Activated T-helper 2 cell treated with anti-CD3 and anti-CD28 coated beads, Interferon-gamma antibody, Interleukin-2, Interleukin-4, amounts not matched to agents 10 μg/mL and 5 μg/mL and 100 μg/mL, durations not matched to agents 14 hours and 24 hours and 36 hours (primary cell): ENCODE measurements around the gene ITGA2B. TPM values are rescaled to one million over a fixed set of nuclear protein-coding genes. Genes with fewer than 3 reads are reported as not detected.

Experiments
- DNase-seq: peaks from one replicate; pipeline ENCODE4 v3.0.0; 2021; ENCODE audit warnings: low spot score
- H3K27ac Mint-ChIP-seq: one replicate; pipeline ENCODE4 v1.8.0; 2021; ENCODE audit warnings: mixed read lengths
- H3K27me3 Mint-ChIP-seq: one replicate; pipeline ENCODE4 v1.8.0; 2021; ENCODE audit warnings: low read depth, mixed read lengths
- H3K36me3 Mint-ChIP-seq: one replicate; pipeline ENCODE4 v1.8.0; 2021; ENCODE audit warnings: low read depth, mixed read lengths
- H3K4me1 Mint-ChIP-seq: one replicate; pipeline ENCODE4 v1.8.0; 2021; ENCODE audit warnings: low read depth, mixed read lengths
- H3K4me3 Mint-ChIP-seq: one replicate; pipeline ENCODE4 v1.8.0; 2021; ENCODE audit warnings: low read depth, mild to moderate bottlenecking, moderate library complexity, mixed read lengths
- H3K9me3 Mint-ChIP-seq: one replicate; pipeline ENCODE4 v1.8.0; 2021; ENCODE audit warnings: mixed read lengths
- intact Hi-C: fragments of 100-400 bp; cut with micrococcal nuclease; formaldehyde crosslinking; loops from one replicate; pipeline ENCODE4 v1.15.1; 2023
- total RNA-seq: library from RNA; stranded (reverse); gene quantifications from 2 replicates; pipeline ENCODE4 v1.2.3, GENCODE V29; 2022

ITGA2B gene
- total RNA-seq, 1 donor from 2014 or later = 2.7 TPM

- H3K4me3 Mint-ChIP-seq = peak overlapping the region; percentile 70
- peaks cover 11% of the 10 kb centered on the region for H3K4me1 Mint-ChIP-seq
- no peaks in the 10 kb centered on the region for H3K36me3 Mint-ChIP-seq
- DNase-seq = peak; percentile 82
- peaks cover 22% of the 10 kb centered on the region for H3K27me3 Mint-ChIP-seq
- no peaks in the 10 kb centered on the region for H3K9me3 Mint-ChIP-seq
- no peak overlapping the region for H3K27ac Mint-ChIP-seq
- intact Hi-C loops = no loop called here
These were observed 3.9 kb downstream of the ITGA2B start for GRCh38 chr17:44385287-44386181.

GRCh38 chr17:44384823-44385286 lies 4.6 kb downstream of the ITGA2B start:
- H3K36me3 Mint-ChIP-seq = no peaks in the 10 kb centered on the region
- H3K4me3 Mint-ChIP-seq = peak overlapping the region; percentile 69
- peaks cover 22% of the 10 kb centered on the region for H3K27me3 Mint-ChIP-seq
- no peaks in the 10 kb centered on the region for H3K9me3 Mint-ChIP-seq
- DNase-seq = no peak
- peaks cover 9% of the 10 kb centered on the region for H3K4me1 Mint-ChIP-seq
- intact Hi-C loops = no loop called here
- no peak overlapping the region for H3K27ac Mint-ChIP-seq

- intact Hi-C loops = no loop called here
- Mint-ChIP-seq H3K4me3 (peak overlapping the region; percentile 60), H3K9me3 (no peaks in the 10 kb centered on the region), H3K4me1 (peaks cover 4% of the 10 kb centered on the region), H3K27ac (no peak overlapping the region), H3K27me3 (peaks cover 22% of the 10 kb centered on the region), H3K36me3 (no peaks in the 10 kb centered on the region)
- DNase-seq = no peak
These were observed 5.1 kb downstream of the ITGA2B start for GRCh38 chr17:44384281-44384822.

DNA sequence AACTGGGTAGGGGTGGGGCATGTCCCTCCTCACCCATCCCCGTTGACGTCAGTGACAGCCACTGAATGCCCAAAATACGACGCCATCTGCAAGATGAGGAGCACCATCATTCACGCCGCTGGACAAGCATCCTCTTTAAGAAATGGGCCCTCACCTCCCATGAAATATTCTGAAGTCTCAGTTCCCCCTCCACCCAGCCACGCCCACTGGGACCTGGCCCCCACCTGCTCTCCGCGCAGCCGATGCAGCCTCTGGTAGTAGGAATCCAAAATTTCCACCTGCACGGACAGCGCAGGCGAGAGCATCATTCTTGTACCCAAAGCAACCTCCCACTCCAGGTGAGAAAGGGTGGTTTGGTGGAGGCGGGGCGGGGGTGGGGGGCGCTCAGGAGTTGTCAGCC lies 5.6 kb downstream of the ITGA2B start:
- no peaks in the 10 kb centered on the region for H3K36me3 Mint-ChIP-seq

GRCh38 chr17:44383363-44383762 lies 6.1 kb downstream of the ITGA2B start:
- intact Hi-C loops = no loop called here
- DNase-seq = no peak
- Mint-ChIP-seq H3K36me3 (no peaks in the 10 kb centered on the region), H3K27me3 (peaks cover 22% of the 10 kb centered on the region), H3K27ac (no peak overlapping the region), H3K4me1 (peaks cover 4% of the 10 kb centered on the region), H3K9me3 (no peaks in the 10 kb centered on the region), H3K4me3 (no peak overlapping the region)

More for the DNA sequence above, 5.6 kb downstream of the ITGA2B start:
- Mint-ChIP-seq H3K27ac (no peak overlapping the region), H3K4me3 (no peak overlapping the region), H3K27me3 (peaks cover 22% of the 10 kb centered on the region), H3K9me3 (no peaks in the 10 kb centered on the region), H3K4me1 (peaks cover 4% of the 10 kb centered on the region)
- intact Hi-C loops = no loop called here
- DNase-seq = no peak

DNA sequence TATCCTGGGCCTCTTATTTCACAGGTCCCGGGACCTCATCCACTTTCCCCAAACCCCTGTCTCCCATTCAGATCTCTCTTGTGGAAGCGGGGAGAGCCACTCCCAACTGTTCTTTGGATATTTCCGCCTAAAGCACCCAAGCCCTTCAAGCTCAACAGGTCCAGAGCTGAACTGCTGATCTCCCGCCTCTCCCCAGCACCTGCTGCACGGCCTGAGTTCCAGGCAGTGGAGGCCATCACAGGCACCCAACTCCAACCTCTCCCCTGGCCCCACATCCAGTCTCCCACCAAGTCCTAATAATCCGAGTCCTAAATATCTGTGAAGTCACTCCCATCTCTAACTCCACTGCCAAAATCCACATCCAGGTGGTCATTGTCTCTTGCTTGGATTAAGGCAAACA lies 6.5 kb downstream of the ITGA2B start:
- H3K4me3 Mint-ChIP-seq = no peak overlapping the region
- intact Hi-C loops = no loop called here
- DNase-seq = no peak

GRCh38 chr17:44381810-44382305 lies 7.6 kb downstream of the ITGA2B start:
- Mint-ChIP-seq H3K27ac (no peak overlapping the region), H3K9me3 (no peaks in the 10 kb centered on the region), H3K27me3 (peaks cover 22% of the 10 kb centered on the region), H3K36me3 (no peaks in the 10 kb centered on the region), H3K4me3 (no peak overlapping the region), H3K4me1 (peaks cover 4% of the 10 kb centered on the region)
- intact Hi-C loops = no loop called here
- no peak for DNase-seq

More for the DNA sequence above, 6.5 kb downstream of the ITGA2B start:
- H3K27me3 Mint-ChIP-seq = peaks cover 22% of the 10 kb centered on the region
- no peaks in the 10 kb centered on the region for H3K9me3 Mint-ChIP-seq
- H3K4me1 Mint-ChIP-seq = peaks cover 4% of the 10 kb centered on the region
- H3K36me3 Mint-ChIP-seq = no peaks in the 10 kb centered on the region
- H3K27ac Mint-ChIP-seq = no peak overlapping the region

- Mint-ChIP-seq H3K4me3 (no peak overlapping the region), H3K9me3 (no peaks in the 10 kb centered on the region), H3K27ac (no peak overlapping the region), H3K27me3 (peaks cover 20% of the 10 kb centered on the region), H3K4me1 (peaks cover 2% of the 10 kb centered on the region), H3K36me3 (no peaks in the 10 kb centered on the region)
- DNase-seq = no peak
- intact Hi-C loops = no loop called here
These were observed 8.7 kb downstream of the ITGA2B start for GRCh38 chr17:44380767-44381166.

DNA sequence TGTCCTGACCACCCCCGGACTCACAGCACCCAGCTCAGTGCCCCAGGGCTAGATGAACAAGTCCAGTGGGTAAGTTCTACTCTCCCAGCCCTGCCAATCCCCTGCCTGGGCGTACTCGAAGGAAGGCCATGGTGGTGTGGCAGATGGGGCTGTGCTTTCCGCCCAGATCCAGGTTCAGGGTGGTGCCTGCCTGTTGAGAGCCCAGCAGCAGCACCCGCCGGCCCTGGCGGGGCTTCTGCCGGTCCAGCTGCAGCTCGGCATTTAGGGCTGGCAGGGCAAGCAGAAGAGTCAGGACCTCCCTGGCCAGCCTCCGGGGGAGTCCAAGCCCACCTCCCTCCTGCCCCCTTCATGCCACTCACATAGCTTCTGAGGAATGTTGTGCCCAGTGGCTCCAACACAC lies 9.6 kb downstream of the ITGA2B start:
- Mint-ChIP-seq H3K27ac (no peak overlapping the region), H3K4me3 (no peak overlapping the region), H3K9me3 (no peaks in the 10 kb centered on the region), H3K4me1 (peaks cover 1% of the 10 kb centered on the region), H3K27me3 (peaks cover 19% of the 10 kb centered on the region), H3K36me3 (no peaks in the 10 kb centered on the region)
- intact Hi-C loops = no loop called here
- no peak for DNase-seq

DNA sequence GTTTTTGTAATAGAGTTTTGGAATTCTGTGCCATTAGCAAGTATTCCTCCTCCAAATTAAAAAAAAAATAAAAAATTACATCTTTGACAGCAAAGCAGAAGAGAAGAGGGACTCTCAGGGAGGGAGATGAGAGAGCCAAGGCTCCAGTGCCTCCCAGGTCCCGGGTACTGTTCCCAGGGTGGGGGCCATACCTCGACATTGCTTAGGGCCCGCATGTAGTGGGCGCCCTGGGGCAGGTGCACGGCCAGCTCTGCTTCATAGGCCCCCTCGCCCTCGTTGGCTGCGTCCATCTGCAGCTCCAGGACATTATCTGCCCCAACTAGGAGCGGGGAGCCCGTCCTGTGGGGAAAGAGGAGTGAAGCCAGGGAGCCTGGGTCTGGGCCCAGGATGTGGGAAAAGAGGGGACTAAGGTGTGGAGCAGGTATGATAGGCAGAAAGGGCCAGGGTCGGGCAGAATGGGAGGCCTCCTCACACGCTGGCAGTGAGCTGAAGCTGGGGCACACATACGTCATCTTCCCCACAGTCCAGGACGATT lies 11.2 kb downstream of the ITGA2B start:
- no peaks in the 10 kb centered on the region for H3K4me1 Mint-ChIP-seq
- peaks cover 12% of the 10 kb centered on the region for H3K27me3 Mint-ChIP-seq
- intact Hi-C loops = no loop called here
- no peaks in the 10 kb centered on the region for H3K9me3 Mint-ChIP-seq
- no peaks in the 10 kb centered on the region for H3K36me3 Mint-ChIP-seq
- H3K27ac Mint-ChIP-seq = no peak overlapping the region
- H3K4me3 Mint-ChIP-seq = no peak overlapping the region
- DNase-seq = no peak

DNA sequence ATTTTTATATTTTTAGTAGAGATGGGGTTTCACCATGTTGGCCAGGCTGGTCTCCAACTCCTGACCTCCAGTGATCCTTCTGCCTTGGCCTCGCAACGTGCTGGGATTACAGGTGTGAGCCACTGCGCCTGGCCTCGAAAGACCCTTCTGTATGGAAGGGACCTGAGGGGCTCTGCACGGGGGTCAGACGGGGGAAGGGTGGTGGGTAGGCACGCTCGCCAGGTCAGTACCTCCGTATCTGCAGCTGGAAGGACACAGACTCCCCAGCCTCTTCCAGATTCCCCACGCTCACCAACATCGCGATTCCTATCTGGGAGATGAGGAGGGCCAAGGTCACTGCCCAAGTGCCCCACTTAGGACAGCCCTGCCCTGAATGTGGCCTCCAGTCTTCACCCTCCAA lies 12.7 kb downstream of the ITGA2B start:
- intact Hi-C loops = no loop called here

DNA sequence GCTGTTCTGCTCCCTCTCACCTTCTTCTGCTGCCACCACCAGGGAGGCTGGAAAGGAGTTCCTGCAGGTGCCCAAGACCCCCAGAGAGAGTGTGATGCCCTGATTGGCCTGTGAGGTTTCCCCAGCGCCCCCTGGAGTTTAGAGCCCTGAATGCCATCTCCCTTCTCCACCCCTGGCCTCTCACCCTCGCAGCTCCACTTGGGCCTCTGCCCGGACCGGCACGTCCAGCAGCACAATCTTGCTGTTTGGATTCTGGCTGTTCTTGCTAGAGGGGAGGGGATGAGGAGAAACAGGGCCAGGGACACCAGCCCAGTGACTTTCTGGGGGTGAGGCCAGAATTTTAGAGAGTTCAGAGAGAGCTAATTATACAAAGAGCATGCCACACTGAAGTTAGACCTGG lies 13.3 kb downstream of the ITGA2B start:
- Mint-ChIP-seq H3K36me3 (no peaks in the 10 kb centered on the region), H3K27ac (no peak overlapping the region), H3K4me3 (no peak overlapping the region), H3K27me3 (peaks cover 2% of the 10 kb centered on the region), H3K9me3 (no peaks in the 10 kb centered on the region), H3K4me1 (no peaks in the 10 kb centered on the region)
- no peak for DNase-seq
- intact Hi-C loops = no loop called here

More for the DNA sequence above, 12.7 kb downstream of the ITGA2B start:
- no peaks in the 10 kb centered on the region for H3K9me3 Mint-ChIP-seq
- H3K4me3 Mint-ChIP-seq = no peak overlapping the region
- DNase-seq = no peak
- no peaks in the 10 kb centered on the region for H3K4me1 Mint-ChIP-seq
- no peaks in the 10 kb centered on the region for H3K36me3 Mint-ChIP-seq
- H3K27me3 Mint-ChIP-seq = peaks cover under 1% of the 10 kb centered on the region
- no peak overlapping the region for H3K27ac Mint-ChIP-seq
